NCI-H2171 (cell line): Measurements from ENCODE around the gene MVD.
A peak's percentile ranks its signal among the peaks of the same experiment; 100 is the strongest.

Experiments
- DNase-seq: peaks from one replicate; lab custom pipeline; 2025; lab: John Stamatoyannopoulos, UW

MVD gene

GRCh38 chr16:88697116-88697830, 34.4 kb upstream of the MVD start:
- DNase-seq, result no peak

GRCh38 chr16:88696441-88696840, 33.5 kb upstream of the MVD start:
- no peak for DNase-seq

- DNase-seq, result no peak
Measured at GRCh38 chr16:88695753-88696152, 32.9 kb upstream of the MVD start.

- no peak for DNase-seq
Measured at GRCh38 chr16:88695218-88695617, 32.3 kb upstream of the MVD start.

GRCh38 chr16:88694221-88695087, 31.6 kb upstream of the MVD start:
- no peak for DNase-seq

- DNase-seq, result no peak
Measured at GRCh38 chr16:88693420-88694177, 30.7 kb upstream of the MVD start.

GRCh38 chr16:88692861-88693260, 30.0 kb upstream of the MVD start:
- no peak for DNase-seq

- DNase-seq, result no peak
Measured at GRCh38 chr16:88691924-88692560, 29.2 kb upstream of the MVD start.

- DNase-seq, result no peak
Measured at GRCh38 chr16:88691129-88691813, 28.4 kb upstream of the MVD start.

GRCh38 chr16:88690341-88691128, 27.6 kb upstream of the MVD start:
- DNase-seq, result no peak

GRCh38 chr16:88688013-88688778, 25.3 kb upstream of the MVD start:
- peak; percentile 90 for DNase-seq

- peak; percentile 22 for DNase-seq
Measured at GRCh38 chr16:88687676-88688012, 24.8 kb upstream of the MVD start.

- DNase-seq, result no peak
Measured at GRCh38 chr16:88687254-88687576, 24.3 kb upstream of the MVD start.

GRCh38 chr16:88686439-88687253, 23.8 kb upstream of the MVD start, which contains the start of gene SNAI3:
Gene SNAI3, minus strand, starts transcription at chr16:88686507. Its CDS starts 101 bp downstream, at chr16:88686406.
- peak; percentile 81 for DNase-seq

- DNase-seq, result peak; percentile 59
Measured at GRCh38 chr16:88686062-88686438, 23.2 kb upstream of the MVD start.

- no peak for DNase-seq
Measured at GRCh38 chr16:88685156-88686061, 22.5 kb upstream of the MVD start.

GRCh38 chr16:88684569-88685155, 21.8 kb upstream of the MVD start:
- DNase-seq, result no peak
